ENCODE measurements around the gene MEX3D.

The MEX3D gene

GRCh38 chr19:1592755-1593500 is 24.8 kb upstream of the MEX3D start, which contains the start of gene MBD3:
Gene MBD3 (minus strand): TSS chr19:1592865. CDS start chr19:1592631, 234 bp downstream.
- DNase-seq = peak; percentile 94

DNA sequence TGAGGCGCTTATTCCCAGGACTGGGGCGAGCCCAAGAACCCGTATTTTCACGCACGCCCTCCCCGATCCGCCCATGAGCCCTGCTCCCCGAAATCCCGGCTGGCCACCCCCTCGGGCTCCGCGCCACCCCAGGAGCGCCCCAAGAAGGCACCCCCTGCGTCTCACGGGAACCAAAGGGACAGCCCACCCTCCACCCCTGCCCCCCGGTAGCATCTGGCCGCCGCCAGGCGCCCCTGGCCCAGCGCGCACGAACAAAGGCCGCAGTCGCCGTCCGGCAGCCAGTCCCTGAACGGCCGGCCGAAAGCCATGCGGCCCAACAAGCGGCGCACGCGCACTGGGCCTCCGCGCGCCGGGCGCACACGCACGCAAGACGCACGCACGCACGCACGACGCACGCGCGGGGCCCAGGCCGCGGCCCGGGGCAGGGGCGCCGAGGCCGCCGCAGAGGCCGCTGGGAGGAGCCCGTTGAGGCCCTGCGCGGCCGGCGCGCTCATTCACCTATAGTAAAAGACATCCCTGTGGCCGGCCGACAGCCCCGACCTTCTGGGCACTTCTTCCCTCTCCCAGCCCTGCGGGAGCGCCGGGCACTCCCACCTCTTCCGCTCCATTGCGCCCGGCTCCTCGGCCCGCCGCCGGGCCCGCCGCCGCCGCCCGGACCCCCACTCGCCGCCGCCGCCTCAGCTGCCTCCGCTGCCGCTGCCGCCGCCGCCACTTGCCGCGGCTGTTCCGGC is 24.1 kb upstream of the MEX3D start:
- peak; percentile 86 for DNase-seq

- no peak for DNase-seq
These were observed 23.4 kb upstream of the MEX3D start for GRCh38 chr19:1591421-1592023.

GRCh38 chr19:1590641-1591397 is 22.7 kb upstream of the MEX3D start:
- no peak for DNase-seq

GRCh38 chr19:1587872-1588271 is 19.7 kb upstream of the MEX3D start:
- DNase-seq = no peak

DNA sequence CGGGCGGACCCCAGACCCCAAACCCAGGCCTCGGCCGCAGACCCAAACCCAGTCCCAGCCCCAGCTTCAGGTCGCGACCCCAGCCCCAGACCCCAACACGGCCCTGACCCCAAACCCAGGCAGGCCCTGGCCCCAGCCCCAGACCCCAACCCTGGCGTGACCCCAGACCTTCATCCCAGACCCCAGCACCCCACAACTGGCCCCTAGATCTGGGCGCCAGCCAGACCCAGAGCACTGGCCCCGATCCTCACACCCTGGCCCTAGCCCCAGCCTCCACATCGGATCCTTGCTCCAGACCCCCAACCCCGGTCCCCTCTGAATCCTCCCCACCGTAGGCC is 17.1 kb upstream of the MEX3D start:
- DNase-seq = no peak

GRCh38 chr19:1584500-1585242 is 16.5 kb upstream of the MEX3D start:
- no peak for DNase-seq

DNA sequence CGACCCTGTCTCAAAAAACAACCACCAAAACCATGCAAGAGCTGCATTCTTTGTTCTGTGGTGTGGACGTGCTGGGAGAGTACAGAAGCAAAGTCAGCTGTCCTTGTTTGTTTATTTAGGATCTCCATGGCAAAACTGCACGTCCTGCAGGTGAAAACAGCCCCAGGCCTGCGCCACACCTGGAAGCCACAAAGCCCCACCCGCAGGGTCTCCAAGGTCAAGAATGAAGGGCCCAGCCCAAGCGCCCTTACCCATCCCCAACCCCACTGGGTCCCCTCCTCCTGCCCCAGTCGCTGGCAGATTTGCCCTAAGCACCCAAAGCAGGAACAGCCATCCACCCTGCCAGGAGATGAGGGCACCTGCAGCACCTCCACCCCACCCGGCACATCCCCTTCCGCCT is 14.1 kb upstream of the MEX3D start:
- no peak for DNase-seq

DNA sequence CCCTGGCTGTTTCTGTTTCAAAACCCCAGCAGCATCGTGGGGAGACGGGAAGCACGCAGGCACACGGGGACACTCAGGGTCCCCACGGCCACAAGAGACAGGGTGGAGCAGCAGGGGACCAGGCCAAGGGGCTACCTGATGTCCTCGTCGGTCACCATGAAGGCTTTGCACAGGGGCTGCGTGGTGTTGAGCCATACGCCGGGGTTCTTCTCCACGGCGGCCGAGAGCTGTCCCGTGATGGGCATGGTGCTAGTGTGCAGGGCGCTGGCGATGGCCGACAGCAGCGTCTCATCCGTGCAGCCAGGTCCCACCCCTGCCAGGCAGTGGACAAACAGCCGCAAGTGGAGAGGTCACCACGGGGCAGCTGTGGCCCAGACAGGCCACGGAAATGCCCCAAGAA is 12.8 kb upstream of the MEX3D start:
- no peak for DNase-seq

- DNase-seq = no peak
These were observed 12.3 kb upstream of the MEX3D start for GRCh38 chr19:1580382-1580781.

- DNase-seq = no peak
These were observed 11.1 kb upstream of the MEX3D start for GRCh38 chr19:1579222-1579621.

DNA sequence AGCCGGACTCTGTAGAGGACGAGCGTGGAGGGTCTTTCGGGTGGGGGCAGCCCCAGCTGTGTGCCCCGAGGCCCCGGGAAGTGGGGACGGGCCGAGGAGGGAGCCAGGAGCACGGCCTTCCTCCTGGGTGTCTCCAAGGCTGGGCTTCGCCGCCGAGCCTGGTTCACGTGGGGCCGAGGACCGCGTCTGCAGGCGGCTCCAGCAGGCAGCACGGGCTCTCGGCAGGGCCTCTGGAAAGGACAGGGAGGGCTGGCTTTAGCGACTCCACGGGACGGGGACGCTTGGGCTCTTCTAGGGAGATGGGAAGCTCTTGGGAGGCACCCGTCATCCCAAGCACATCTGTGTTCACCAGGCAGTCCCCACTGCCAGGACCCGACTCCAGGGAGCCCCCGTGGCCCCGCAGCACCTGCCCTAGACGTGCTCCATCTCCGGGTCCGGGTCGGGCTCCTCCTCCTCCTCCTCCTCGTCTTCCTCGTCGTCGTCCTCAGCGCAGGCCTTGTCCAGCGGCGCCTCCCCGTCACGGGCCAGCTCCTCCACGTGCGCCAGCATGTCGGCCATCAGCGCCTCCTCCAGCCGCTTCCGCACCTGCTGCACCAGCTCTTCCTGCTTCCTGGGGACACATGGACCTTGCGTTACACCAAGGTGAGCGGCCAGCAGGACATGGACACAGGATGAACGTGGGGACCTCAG is 9.9 kb upstream of the MEX3D start:
- DNase-seq = no peak

GRCh38 chr19:1577090-1577928 is 9.2 kb upstream of the MEX3D start:
- DNase-seq = no peak

- no peak for DNase-seq
These were observed 8.3 kb upstream of the MEX3D start for GRCh38 chr19:1576242-1577089.

DNA sequence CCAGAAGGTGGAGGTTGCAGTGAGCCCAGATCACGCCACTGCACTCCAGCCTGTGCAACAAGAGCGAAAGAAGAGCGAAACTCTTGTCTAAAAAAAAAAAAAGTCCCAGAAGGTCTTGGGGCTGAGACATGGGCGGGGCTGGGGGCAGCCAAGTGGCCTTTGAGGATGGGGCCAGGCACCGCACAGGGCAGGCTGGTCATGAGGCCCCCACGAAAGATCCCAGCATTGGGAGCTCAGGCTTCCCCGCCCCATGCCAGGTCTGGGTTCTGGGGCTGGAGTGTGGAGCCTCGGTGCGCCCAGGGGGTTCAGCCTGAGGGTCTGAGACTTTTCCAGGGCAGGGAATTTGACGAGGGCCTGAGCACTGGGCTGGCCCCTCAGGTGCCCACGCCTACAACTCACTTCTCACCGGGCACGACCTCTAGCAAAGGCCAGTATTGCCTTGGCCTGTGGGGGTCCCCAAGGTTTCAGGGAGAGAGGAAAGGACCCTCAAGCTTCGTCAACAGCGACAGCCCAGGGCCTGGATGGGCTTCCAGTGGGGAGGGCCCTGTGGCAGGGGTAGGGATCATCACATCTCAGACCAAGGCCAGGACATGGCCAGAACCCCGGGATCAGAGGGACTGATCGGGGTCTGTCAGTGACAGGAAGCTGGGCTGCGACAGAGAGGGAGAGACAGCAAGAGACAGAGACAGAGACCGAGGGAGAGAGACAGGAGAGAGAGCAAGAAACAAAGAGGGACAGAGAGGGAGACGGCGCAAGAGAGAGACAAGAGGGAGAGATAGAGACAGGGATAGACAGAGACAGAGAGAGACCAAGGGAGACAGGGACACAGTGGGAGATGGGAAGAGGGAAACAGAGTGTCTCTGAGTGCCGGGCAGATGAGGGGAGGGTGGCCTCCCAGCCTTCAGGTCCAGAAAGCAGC is 7.5 kb upstream of the MEX3D start:
- DNase-seq = no peak

GRCh38 chr19:1574354-1575136 is 6.4 kb upstream of the MEX3D start:
- DNase-seq = no peak

DNA sequence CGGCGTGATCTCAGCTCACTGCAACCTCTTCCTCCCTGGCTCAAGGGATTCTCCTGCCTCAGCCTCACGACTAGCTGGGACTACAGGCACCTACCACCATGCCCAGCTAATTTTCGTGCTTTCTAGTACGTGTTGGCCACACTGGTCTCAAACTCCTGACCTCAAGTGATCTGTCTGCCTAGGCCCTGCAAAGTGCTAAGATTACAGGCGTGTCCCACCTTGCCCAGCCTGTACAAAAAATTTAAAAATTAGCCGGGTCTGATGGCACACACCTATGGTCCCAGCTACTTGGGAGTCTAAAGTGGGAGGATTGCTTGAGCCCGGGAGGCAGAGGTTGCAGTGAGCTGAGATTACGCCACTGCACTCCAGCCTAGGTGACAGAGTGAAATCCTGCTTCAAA is 4.7 kb upstream of the MEX3D start:
- no peak for DNase-seq

- DNase-seq = no peak
These were observed 3.2 kb upstream of the MEX3D start for GRCh38 chr19:1571358-1571757.

Data from midbrain (tissue), 1 donor.